Measurements from ENCODE around the gene ATXN7. TPM values are rescaled to one million over a fixed set of nuclear protein-coding genes. Genes with fewer than 3 reads are reported as not detected.

Gene ATXN7
- total RNA-seq, 4 donors from 2014 or later, result 22.2 to 42.8 (median 35.0) TPM

- no peak for TF ChIP-seq CTCF (IDR thresholded peaks at IDR 0.05; ENCODE audit: low read depth)
Observed at GRCh38 chr3:63990204-63990603, 126.5 kb downstream of the ATXN7 start.

GRCh38 chr3:63990733-63991132 is 127.1 kb downstream of the ATXN7 start:
- no peak for TF ChIP-seq CTCF (IDR thresholded peaks at IDR 0.05; ENCODE audit: low read depth)

- TF ChIP-seq CTCF (IDR thresholded peaks at IDR 0.05; ENCODE audit: low read depth), result no peak
Observed at GRCh38 chr3:63991666-63992065, 128.0 kb downstream of the ATXN7 start.

GRCh38 chr3:63992516-63993209 is 129.0 kb downstream of the ATXN7 start:
- TF ChIP-seq CTCF (IDR thresholded peaks at IDR 0.05; ENCODE audit: low read depth), result no peak

- no peak for TF ChIP-seq CTCF (IDR thresholded peaks at IDR 0.05; ENCODE audit: low read depth)
Observed at GRCh38 chr3:63993653-63994079, 130.0 kb downstream of the ATXN7 start.

- no peak for TF ChIP-seq CTCF (IDR thresholded peaks at IDR 0.05; ENCODE audit: low read depth)
Observed at GRCh38 chr3:63995086-63995485, 131.4 kb downstream of the ATXN7 start.

- TF ChIP-seq CTCF (IDR thresholded peaks at IDR 0.05; ENCODE audit: low read depth), result no peak
Observed at GRCh38 chr3:63998852-63999754, 135.4 kb downstream of the ATXN7 start.
